C4-2B (cell line): ENCODE data around the gene PIPOX.

Experiments
- CTCF ChIP-seq: fragments of 450-650 bp; conservative IDR thresholded peaks from 2 replicates; pipeline ENCODE4 v1.5.1; 2017; ENCODE audit warnings: mild to moderate bottlenecking
- ZFX ChIP-seq: fragments of 450-650 bp; IDR thresholded peaks from 2 replicates; pipeline ENCODE4 v1.6.1; 2017

DNA sequence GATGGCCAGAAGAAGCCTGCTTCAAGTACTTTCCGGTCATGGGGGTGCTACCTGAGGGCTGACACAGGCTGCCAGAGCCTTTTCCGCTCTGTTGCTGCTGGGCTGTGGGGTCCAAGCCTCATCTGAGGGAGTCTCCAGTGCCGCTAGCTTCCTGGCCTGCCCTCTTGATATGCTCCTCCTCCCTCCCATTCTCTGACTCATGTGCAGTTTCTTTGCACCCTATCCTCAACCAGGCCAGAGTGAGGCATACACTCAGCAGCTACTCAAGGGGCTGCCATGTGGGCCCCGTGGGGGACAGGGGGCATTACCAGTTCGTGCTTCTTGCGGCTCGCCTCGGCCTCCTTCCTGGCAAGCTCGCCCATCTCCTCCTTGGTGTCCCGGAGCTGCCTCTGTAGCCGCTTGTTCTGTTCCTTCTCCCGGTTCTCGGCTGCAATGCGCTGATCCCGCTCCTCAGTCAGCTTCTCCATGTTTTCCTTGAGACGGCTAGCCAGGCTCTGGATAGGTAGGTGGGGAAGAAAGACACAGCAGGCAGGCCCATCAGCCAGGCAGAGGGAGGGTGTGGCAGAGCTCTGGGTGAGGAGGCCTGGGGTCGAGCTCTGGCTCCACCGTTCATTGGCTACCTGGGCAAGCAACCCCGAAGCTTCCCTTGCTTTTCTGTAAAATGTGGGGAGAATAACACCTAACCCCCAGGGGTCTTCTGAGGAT is 43.8 kb downstream of the PIPOX start:
- TF ChIP-seq CTCF = no peak
- TF ChIP-seq ZFX = no peak
